Calu3 (cell line): ENCODE measurements around the gene SESN3. TPM values are rescaled to one million over a fixed set of nuclear protein-coding genes. Genes with fewer than 3 reads are reported as not detected.

Source experiments
- BruUV-seq: library from RNA; stranded (reverse); fragments of 400-500 nt; replicated peaks from 2 replicates; lab custom pipeline; 2021; lab: Mats Ljungman, UMichigan
- CTCF ChIA-PET: fragments of 300-600 bp; sonication (Branson Sonifier 250); formaldehyde crosslinking; loops from one replicate; lab custom pipeline; 2022; ENCODE audit warnings: antibody characterized with exemption; lab: Charles Lee
- DNase-seq: peaks from one replicate; pipeline ENCODE4 v3.0.0; 2022
- H3K27ac Mint-ChIP-seq: one replicate; pipeline ENCODE4 v1.8.0; 2022; ENCODE audit warnings: mixed read lengths; ENCODE audit not compliant: unreplicated experiment
- H3K27me3 Mint-ChIP-seq: one replicate; pipeline ENCODE4 v1.8.0; 2022; ENCODE audit warnings: mixed read lengths; ENCODE audit not compliant: unreplicated experiment
- H3K36me3 Mint-ChIP-seq: one replicate; pipeline ENCODE4 v1.8.0; 2022; ENCODE audit warnings: mild to moderate bottlenecking, moderate library complexity, mixed read lengths; ENCODE audit not compliant: insufficient read depth, unreplicated experiment
- H3K4me1 Mint-ChIP-seq: one replicate; pipeline ENCODE4 v1.8.0; 2022; ENCODE audit warnings: mild to moderate bottlenecking, low read depth, mixed read lengths; ENCODE audit not compliant: unreplicated experiment
- H3K4me3 Mint-ChIP-seq: one replicate; pipeline ENCODE4 v1.8.0; 2022; ENCODE audit warnings: mild to moderate bottlenecking, low read depth, moderate library complexity, mixed read lengths; ENCODE audit not compliant: unreplicated experiment
- H3K9me3 Mint-ChIP-seq: one replicate; pipeline ENCODE4 v1.8.0; 2022; ENCODE audit warnings: low read depth, mixed read lengths; ENCODE audit not compliant: unreplicated experiment
- intact Hi-C: fragments of 100-400 bp; cut with micrococcal nuclease; formaldehyde crosslinking; loops from one replicate; pipeline ENCODE4 v1.10.0; 2022; ENCODE audit not compliant: unreplicated experiment
- total RNA-seq: library from RNA; stranded (reverse); gene quantifications from 2 replicates; pipeline ENCODE4 v1.2.3, GENCODE V29; 2022
- TF ChIP-seq, protein P1 (sequence below): fragments of 200-600 bp; IDR thresholded peaks from one replicate; pipeline ENCODE4 v1.8.0; 2022; ENCODE audit warnings: antibody characterized with exemption; ENCODE audit not compliant: unreplicated experiment

Gene SESN3
- total RNA-seq, 1 experiment from 2014 or later, result 5.6 TPM

DNA sequence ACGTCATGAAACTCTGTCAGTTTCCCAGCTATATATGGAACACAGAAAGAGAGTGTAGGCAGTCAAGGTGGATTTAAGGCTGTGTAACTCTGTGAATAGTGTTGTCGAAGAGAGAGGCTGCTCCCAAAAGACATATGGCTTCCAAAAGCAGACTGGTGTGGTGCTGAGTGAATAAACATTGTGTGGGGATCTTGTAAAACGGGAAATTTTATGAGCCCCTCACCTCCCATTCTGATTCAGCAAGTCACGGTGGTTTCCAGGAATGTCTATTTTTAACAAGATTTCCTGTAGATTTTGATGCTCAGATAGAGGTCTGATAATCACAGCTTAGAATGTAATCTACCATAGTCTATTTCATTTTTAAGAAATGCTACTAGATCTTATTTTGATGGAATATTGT is 67.9 kb downstream of the SESN3 start:
- intact Hi-C loops, result no loop called here
- DNase-seq, result no peak
- no peaks in the 10 kb centered on the region for H3K36me3 Mint-ChIP-seq
- BruUV-seq, result no TSS peak
- TF ChIP-seq, protein P1, sequence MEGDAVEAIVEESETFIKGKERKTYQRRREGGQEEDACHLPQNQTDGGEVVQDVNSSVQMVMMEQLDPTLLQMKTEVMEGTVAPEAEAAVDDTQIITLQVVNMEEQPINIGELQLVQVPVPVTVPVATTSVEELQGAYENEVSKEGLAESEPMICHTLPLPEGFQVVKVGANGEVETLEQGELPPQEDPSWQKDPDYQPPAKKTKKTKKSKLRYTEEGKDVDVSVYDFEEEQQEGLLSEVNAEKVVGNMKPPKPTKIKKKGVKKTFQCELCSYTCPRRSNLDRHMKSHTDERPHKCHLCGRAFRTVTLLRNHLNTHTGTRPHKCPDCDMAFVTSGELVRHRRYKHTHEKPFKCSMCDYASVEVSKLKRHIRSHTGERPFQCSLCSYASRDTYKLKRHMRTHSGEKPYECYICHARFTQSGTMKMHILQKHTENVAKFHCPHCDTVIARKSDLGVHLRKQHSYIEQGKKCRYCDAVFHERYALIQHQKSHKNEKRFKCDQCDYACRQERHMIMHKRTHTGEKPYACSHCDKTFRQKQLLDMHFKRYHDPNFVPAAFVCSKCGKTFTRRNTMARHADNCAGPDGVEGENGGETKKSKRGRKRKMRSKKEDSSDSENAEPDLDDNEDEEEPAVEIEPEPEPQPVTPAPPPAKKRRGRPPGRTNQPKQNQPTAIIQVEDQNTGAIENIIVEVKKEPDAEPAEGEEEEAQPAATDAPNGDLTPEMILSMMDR, result no peak
- H3K4me1 Mint-ChIP-seq, result no peaks in the 10 kb centered on the region
- no peak overlapping the region for H3K27ac Mint-ChIP-seq
- no peak overlapping the region for H3K4me3 Mint-ChIP-seq
- no peaks in the 10 kb centered on the region for H3K9me3 Mint-ChIP-seq
- no peaks in the 10 kb centered on the region for H3K27me3 Mint-ChIP-seq
- CTCF ChIA-PET, result no interaction called here

DNA sequence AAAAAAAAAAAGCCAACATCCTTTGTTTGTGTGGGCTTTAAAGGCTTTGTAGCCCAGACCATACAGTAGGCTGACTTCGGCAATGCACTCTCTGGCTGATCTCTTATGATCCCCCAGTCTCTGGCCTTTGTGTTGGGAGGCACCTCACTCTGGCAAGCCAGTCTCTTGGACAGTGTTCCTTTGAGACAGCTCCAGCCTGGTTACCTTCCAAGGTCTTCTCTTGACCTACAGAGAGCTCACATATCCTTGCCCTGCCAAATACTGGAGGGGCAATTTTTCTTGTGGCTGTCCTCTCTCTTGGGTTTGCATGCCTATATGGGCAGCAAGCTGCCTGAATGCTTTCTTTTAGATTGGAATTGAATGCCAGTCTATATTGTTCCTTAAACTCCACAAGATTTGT is 69.8 kb downstream of the SESN3 start:
- Mint-ChIP-seq H3K4me1 (no peaks in the 10 kb centered on the region), H3K9me3 (no peaks in the 10 kb centered on the region), H3K36me3 (no peaks in the 10 kb centered on the region), H3K27ac (no peak overlapping the region), H3K27me3 (no peaks in the 10 kb centered on the region), H3K4me3 (no peak overlapping the region)
- DNase-seq, result no peak
- CTCF ChIA-PET, result no interaction called here
- intact Hi-C loops, result no loop called here
- BruUV-seq, result no TSS peak
- TF ChIP-seq, protein P1, result no peak

DNA sequence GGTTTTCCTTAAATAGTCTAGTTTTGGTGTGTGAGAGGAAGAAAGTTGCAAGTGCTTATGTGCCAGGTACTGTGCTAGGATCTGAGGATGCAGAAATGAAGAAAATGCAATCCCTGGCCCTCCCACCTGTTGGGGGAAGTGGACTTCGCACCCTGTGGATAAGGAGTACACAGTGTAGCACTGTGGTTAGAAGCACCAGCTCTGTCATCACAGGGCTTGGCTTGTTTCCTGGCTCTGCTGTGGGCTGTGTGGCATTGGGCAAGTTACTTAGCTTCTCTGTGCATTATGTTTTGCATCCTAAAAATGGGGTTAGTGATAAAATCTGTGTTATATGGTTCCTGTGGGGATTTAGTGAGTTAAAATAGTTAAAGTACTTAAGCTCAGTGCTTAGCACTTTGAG is 73.2 kb downstream of the SESN3 start:
- no peak overlapping the region for H3K27ac Mint-ChIP-seq
- CTCF ChIA-PET, result interaction anchor here (2.0 kb wide), 1 partner anchor 548 kb away, joined by 8 read pairs; no protein-coding TSS in a partner anchor
- TF ChIP-seq, protein P1, result no peak
- H3K36me3 Mint-ChIP-seq, result no peaks in the 10 kb centered on the region
- H3K4me3 Mint-ChIP-seq, result no peak overlapping the region
- no peak for DNase-seq
- H3K27me3 Mint-ChIP-seq, result no peaks in the 10 kb centered on the region
- no peaks in the 10 kb centered on the region for H3K9me3 Mint-ChIP-seq
- BruUV-seq, result no TSS peak
- intact Hi-C loops, result loop anchor here (10.0 kb wide), 2 partner anchors 207 to 387 kb away; no protein-coding TSS in a partner anchor
- H3K4me1 Mint-ChIP-seq, result peaks cover 14% of the 10 kb centered on the region

DNA sequence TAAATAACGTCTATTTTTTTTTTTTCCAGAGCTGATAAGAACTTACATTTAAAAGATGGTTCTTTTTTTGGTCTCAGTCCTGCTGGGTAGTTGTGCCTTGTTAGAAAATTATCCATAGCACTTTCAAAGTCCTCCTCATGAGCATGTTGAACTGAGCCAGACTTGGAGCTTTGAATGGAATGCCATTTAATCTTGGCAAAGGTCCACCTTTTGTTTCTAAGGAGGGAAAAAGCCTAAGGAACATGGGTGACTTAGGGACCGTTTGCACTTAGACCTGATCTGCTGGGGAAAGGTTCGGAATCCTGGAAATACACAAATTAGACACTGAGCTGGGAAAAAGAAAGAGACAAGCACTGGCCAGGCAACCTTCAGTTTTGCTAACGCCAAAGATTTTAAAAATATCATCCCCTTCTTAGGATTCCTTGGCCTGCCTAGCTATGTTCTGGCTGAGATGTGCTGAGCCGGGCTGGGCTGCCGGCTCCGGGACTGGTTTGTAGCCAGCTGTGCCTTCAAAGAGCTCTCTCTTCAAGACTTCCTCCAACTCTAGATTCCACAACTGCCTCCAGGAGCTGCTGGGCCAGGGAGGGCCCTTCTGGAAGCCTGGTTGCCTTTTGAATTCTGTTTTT is 74.0 kb downstream of the SESN3 start:
- intact Hi-C loops, result loop anchor here (10.0 kb wide), 2 partner anchors 208 to 388 kb away; no protein-coding TSS in a partner anchor
- TF ChIP-seq, protein P1, result no peak
- H3K27ac Mint-ChIP-seq, result no peak overlapping the region
- CTCF ChIA-PET, result interaction anchor here (2.0 kb wide), 1 partner anchor 549 kb away, joined by 8 read pairs; no protein-coding TSS in a partner anchor
- H3K4me3 Mint-ChIP-seq, result no peak overlapping the region
- H3K36me3 Mint-ChIP-seq, result peaks cover 2% of the 10 kb centered on the region
- H3K9me3 Mint-ChIP-seq, result no peaks in the 10 kb centered on the region
- peaks cover 22% of the 10 kb centered on the region for H3K4me1 Mint-ChIP-seq
- BruUV-seq, result no TSS peak
- DNase-seq, result no peak
- no peaks in the 10 kb centered on the region for H3K27me3 Mint-ChIP-seq
